OCI-M2 (cell line): ENCODE measurements around the gene ETFA.

ENCODE experiments used
- DNase-seq: peaks from one replicate; lab custom pipeline; 2025; ENCODE audit not compliant: unreplicated experiment; lab: John Stamatoyannopoulos, UW

Gene ETFA

GRCh38 chr15:76197703-76198455, 113.4 kb downstream of the ETFA start:
- DNase-seq = no peak

- DNase-seq = no peak
Observed at GRCh38 chr15:76196269-76197231, 114.7 kb downstream of the ETFA start.

- DNase-seq = no peak
Observed at GRCh38 chr15:76195506-76196268, 115.6 kb downstream of the ETFA start.

- DNase-seq = no peak
Observed at GRCh38 chr15:76193934-76194333, 117.3 kb downstream of the ETFA start.

- no peak for DNase-seq
Observed at GRCh38 chr15:76192715-76193114, 118.6 kb downstream of the ETFA start.

- no peak for DNase-seq
Observed at GRCh38 chr15:76191539-76192244, 119.6 kb downstream of the ETFA start.

- no peak for DNase-seq
Observed at GRCh38 chr15:76190751-76191538, 120.3 kb downstream of the ETFA start.

- DNase-seq = no peak
Observed at GRCh38 chr15:76190070-76190564, 121.2 kb downstream of the ETFA start.

GRCh38 chr15:76189106-76189505, 122.2 kb downstream of the ETFA start:
- DNase-seq = no peak

GRCh38 chr15:76187163-76187562, 124.1 kb downstream of the ETFA start:
- no peak for DNase-seq

GRCh38 chr15:76185716-76186115, 125.6 kb downstream of the ETFA start:
- DNase-seq = no peak

- no peak for DNase-seq
Observed at GRCh38 chr15:76184650-76185035, 126.6 kb downstream of the ETFA start.

- no peak for DNase-seq
Observed at GRCh38 chr15:76183930-76184649, 127.2 kb downstream of the ETFA start.

GRCh38 chr15:76181705-76182107, 129.6 kb downstream of the ETFA start:
- no peak for DNase-seq

- DNase-seq = no peak
Observed at GRCh38 chr15:76180321-76180720, 130.9 kb downstream of the ETFA start.

GRCh38 chr15:76179023-76179422, 132.2 kb downstream of the ETFA start:
- DNase-seq = no peak

GRCh38 chr15:76178296-76179000, 132.8 kb downstream of the ETFA start:
- DNase-seq = no peak

- no peak for DNase-seq
Observed at GRCh38 chr15:76177491-76178040, 133.7 kb downstream of the ETFA start.
